NCI-H345 treated with DMSO at 0.1 percent for 48 hours (cell line): ENCODE measurements around the gene DTNB.

Experiments
- DNase-seq: peaks from one replicate; lab custom pipeline; 2025; ENCODE audit not compliant: unreplicated experiment; lab: John Stamatoyannopoulos, UW

Gene DTNB

GRCh38 chr2:25400576-25401216 is 272.7 kb downstream of the DTNB start:
- DNase-seq = peak; percentile 52

GRCh38 chr2:25400169-25400568 is 273.2 kb downstream of the DTNB start:
- no peak for DNase-seq

GRCh38 chr2:25398534-25398933 is 274.8 kb downstream of the DTNB start:
- DNase-seq = no peak

GRCh38 chr2:25397777-25398176 is 275.6 kb downstream of the DTNB start:
- DNase-seq = no peak

- no peak for DNase-seq
Measured at GRCh38 chr2:25389161-25389560, 284.2 kb downstream of the DTNB start.

- no peak for DNase-seq
Measured at GRCh38 chr2:25388491-25388890, 284.9 kb downstream of the DTNB start.

GRCh38 chr2:25387876-25388449 is 285.4 kb downstream of the DTNB start:
- DNase-seq = no peak

- DNase-seq = no peak
Measured at GRCh38 chr2:25386971-25387875, 286.2 kb downstream of the DTNB start.

GRCh38 chr2:25385910-25386309 is 287.5 kb downstream of the DTNB start:
- DNase-seq = no peak

GRCh38 chr2:25383806-25384205 is 289.6 kb downstream of the DTNB start:
- no peak for DNase-seq

- DNase-seq = no peak
Measured at GRCh38 chr2:25381502-25381901, 291.9 kb downstream of the DTNB start.

GRCh38 chr2:25380586-25381375 is 292.6 kb downstream of the DTNB start:
- no peak for DNase-seq

GRCh38 chr2:25380023-25380422 is 293.4 kb downstream of the DTNB start:
- DNase-seq = no peak

GRCh38 chr2:25379535-25379934 is 293.8 kb downstream of the DTNB start:
- no peak for DNase-seq

GRCh38 chr2:25378731-25379490 is 294.5 kb downstream of the DTNB start:
- DNase-seq = no peak

- no peak for DNase-seq
Measured at GRCh38 chr2:25377822-25378421, 295.5 kb downstream of the DTNB start.

- peak; percentile 94 for DNase-seq
Measured at GRCh38 chr2:25376750-25377621, 296.4 kb downstream of the DTNB start.

- DNase-seq = no peak
Measured at GRCh38 chr2:25375989-25376545, 297.3 kb downstream of the DTNB start.
